GM19467 (cell line): Measurements from ENCODE around the gene UBASH3A.

Experiments used
- ATAC-seq: cut with Tn5 transposase; IDR thresholded peaks from one replicate; pipeline ENCODE4 v1.9.1; 2021; ENCODE audit warnings: mild to moderate bottlenecking, moderate library complexity; ENCODE audit not compliant: unreplicated experiment

The UBASH3A gene

DNA sequence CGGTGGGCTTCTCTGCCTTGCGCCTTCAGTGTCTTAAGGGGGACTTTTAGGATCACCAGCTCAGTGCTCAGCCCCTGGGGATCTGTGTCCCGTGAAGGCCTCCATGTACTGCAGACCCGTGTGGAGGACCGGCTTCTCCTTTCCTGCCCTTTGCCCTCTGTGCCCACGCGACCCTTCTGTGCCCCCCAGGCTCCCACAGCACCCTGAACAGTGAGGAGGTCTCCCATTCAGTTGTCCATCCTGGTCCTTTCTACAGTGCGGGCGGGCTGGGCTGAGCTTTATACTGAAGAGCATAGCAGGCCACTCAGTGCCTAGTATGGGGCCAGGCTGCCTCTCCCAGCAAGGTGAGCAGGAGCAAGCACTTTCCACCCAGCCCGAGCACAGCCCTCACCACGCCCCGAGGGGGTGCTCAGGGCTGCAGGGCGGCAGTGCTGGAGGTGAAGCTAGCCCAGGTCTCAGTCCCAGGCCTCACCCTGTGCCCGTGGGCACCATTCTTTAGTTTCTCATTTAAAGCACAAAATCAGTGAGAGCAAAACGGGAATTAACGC is 29.7 kb upstream of the UBASH3A start:
- ATAC-seq, result no peak

DNA sequence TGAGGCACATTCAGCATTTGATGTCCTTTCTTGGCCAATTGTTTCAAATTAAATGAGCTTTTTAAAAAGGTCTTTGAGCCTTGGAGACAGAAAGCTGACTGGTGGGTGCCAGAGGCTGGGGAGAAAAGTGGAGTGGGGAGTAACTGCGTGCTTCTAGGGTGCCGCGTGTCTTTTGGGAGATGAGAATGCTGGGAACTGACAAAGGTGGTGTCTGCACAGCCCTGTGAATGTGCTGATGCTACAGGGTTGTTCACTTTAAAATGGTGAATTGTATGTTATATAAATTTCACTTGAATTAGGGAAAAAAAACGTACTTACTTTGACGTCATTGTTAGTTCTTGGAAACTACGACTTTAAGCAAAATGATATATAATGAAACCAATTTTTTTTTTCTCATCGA is 29.2 kb upstream of the UBASH3A start:
- ATAC-seq, result no peak

DNA sequence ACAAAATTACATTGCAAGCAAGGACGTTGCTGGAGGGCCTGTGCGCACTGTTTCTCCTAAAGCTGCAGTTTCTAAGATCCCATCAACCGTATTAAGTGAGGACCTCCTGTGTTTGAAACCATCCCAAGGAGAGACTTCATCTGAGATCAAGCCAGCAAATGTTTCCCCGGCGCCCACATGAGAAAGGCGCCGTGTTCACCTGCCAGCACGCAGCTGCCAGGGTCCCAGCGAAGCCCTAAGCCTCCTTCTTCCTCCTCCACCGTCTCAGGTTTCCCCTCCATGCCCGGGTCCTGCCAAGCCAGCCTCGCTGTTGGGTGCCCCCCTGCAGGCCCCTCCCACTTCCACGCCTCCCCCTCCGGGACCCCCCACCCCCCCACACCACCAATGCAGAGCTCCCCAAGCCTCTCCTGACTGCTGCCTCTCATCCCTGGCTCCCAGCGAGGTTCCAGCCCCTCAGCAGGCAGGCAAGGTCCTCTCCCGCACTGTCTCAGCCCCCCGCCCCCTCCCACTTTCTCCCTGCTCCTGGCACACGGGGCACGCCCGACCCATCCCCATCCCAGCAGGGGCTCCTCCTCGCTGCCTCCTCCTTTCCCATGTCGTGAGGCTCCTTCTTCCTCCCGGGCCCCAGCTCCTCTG is 28.7 kb upstream of the UBASH3A start:
- ATAC-seq, result no peak

DNA sequence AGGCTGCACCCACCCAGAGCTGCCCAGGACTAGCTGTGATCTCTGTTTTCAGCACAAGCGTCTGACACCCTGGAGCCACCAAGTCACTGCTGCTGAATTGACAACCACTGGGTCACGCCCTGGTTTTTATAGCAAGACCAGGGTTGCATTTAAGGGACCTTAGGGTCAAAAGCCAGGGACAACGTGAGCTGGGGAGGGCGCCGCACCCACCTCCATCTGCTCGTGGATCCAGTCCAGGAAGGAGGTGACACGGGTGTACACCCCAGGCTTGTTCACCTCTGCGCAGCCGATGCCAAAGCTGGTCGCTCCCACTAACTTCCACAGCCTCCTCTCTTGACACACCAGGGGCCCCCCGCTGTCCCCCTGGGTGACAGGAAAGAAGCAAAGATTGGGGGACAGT is 28.2 kb upstream of the UBASH3A start:
- ATAC-seq, result no peak

DNA sequence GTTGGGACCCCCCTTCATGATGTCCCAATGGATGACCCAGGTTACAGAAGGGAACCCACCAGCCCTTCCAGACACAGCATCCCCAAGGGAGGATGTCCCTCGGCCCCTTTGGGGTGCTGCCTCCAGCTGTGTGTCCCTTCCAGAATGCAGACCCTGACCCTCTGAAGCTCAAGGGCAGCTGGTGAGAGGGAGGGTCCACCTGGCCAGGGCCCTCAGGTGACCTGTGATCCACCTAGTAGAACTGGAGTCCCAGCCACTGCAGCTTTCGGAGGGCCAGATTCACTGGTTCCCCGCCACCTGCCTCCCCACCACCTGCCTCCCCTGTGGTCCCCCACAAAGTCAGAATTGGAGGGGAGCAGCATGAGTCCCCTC is 27.8 kb upstream of the UBASH3A start:
- ATAC-seq, result no peak

DNA sequence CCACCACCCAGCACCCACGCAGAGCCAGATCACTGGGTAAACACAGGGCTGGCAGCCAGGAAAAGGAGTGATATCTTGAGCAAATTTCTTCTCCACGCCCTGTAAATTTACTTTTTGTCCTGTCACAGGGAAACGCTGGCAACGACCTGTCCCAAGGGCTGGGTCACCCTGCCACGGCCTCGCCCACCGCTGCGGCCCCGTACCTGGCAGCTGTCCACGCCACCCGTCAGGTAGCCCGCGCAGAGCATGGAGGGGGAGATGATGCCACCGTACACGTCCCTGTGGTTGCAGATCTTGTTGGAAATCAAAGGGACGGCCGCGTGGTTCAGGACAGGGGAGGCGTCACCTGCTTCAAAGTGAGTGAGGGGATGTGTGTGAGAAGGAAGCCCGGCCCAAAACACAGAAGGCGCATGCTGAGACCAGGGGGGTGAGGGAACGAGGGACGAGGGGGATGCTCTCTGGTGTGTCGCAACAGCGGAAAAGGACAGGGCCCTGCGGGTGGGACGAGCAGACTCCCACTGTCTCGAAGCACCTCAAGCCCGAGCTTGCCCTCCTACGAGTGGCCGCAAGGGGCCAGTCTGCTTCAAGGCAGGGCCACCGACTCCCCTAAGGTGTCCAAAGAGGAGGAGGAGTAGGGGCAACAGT is 27.2 kb upstream of the UBASH3A start:
- no peak for ATAC-seq

DNA sequence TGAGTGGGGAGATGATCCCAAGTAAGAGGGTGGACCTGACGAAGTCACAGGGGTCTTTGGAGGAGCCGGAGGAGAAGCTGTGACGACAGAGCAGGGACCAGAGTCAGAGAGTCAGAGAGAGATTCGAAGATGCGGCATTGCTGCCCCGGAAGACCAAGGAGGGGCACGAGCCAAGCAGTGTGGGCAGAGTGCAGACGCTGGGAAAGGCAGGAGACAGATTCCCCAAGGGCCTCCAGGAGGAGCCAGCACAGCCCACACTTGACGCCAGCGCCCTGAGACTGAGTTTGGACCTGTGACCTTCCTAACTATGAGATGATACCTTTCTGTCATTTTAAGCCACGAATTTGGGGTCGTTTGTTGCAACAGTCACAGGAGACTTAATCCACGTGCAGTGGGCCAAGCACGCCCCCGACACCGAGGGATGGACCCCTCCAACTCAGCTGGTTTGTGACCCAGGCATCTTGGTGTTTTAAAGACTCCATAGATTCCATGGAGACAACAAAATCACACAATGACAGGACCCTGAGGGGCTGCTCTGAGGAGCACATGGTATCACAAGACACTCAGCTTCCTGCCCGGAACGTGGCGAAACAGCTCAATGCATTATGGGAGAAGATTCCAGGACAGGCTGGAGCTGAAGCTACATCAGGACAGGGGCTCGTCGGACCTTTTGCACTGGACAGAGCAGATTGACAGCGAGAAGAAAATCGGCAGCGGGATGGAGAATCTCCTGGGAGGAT is 26.3 kb upstream of the UBASH3A start:
- ATAC-seq, result no peak

DNA sequence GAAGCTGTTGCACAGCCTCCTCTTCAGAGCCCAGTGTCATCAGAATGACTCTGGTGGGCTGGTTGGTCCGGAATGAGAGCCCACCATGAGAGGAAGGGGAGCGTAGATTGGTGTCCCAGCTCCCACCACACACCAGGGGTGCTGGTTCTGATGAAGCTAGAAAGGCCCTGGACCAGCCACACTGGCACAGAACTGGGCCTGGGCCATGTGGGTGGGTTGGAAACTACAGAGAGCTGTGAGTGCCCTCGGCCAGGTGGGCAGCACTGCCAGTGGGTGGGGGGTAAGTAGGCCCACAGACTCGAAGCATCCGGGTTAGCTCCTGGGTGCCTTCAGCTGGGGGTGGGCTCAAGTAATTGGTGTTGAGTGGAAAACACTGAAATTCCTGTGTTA is 25.8 kb upstream of the UBASH3A start:
- ATAC-seq, result no peak

DNA sequence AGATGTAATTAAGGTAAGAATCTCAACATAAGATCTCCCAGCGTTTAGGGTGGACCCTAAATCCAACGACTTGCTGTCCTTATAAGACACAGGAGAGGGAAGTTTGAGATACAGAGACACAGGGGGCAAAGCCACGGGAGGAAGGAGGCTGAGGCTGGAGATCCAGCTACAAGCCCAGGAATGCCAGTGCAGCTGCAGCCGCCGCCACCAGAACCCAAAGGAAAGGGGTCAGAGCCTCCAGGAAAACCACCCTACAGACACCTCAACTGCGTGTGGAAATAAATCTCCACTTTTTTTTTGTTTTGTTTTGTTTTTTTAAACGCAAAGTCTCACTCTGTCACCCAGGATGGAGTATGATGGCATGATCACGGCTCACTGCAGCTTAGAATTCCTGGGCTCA is 25.3 kb upstream of the UBASH3A start:
- ATAC-seq, result no peak

DNA sequence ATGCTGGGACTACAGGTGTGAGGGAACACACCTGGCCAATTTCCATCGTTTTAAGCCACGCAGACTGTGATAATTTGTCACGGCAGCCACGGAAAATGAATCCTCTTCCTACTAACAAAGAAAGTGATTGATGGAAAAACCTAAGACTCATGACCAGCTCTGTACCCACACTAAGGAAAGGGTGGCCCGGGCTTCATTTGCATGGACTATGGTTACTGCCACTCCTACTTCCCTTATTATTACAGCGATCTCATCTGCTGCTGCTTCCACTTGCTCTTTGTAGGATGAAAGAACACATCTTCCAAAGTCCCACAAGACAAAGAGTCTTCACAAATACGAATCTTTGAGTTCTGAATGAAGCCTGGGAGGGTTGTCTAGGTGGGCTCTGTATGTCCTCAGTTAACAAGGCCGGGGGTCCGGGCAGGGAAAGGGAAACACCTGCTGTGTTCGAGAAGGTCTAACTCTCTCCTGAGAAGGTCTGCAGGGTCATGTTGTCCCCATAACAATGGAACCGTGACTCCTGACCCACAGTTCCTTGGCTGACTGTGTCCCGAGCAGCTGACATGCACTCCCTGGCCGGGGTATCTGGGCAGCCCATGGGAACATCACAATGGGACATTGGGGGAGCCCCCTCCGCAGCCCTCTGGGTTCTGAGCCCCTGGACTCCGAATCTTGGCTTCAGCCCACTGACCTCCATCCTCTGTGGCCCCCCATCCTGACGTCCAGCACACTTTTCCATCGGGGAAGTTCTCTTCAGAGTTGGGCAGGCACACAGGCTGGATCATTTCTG is 24.1 kb upstream of the UBASH3A start:
- ATAC-seq, result no peak

DNA sequence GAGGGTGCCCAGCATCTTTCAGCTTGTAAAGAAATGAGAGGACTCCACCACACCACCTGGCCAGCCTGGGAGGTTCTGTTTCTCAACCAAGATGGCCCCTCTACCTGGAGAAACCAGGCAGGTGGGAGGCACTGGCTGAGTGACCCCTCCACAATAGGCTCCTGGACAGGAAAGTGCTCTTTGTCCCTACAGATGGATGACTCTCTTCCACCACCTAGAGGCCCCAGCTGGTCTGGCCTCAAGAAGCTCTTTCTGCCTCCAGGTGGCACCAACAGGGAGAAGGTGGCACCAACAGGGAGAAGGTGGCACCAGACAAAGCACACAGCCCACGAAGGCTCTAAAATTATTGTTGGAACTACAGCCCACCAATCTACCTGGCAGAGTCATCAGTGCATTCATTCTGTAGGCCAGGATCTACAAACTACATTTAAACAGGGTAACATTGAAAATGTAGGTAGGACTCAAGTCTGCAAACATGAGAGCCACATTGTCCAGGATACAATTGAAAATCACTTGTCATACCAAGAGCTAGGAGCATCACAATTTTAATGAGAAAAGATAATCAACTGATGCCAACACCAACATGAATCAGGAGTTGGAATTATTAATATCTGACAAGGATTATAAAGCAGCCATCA is 22.2 kb upstream of the UBASH3A start:
- no peak for ATAC-seq

DNA sequence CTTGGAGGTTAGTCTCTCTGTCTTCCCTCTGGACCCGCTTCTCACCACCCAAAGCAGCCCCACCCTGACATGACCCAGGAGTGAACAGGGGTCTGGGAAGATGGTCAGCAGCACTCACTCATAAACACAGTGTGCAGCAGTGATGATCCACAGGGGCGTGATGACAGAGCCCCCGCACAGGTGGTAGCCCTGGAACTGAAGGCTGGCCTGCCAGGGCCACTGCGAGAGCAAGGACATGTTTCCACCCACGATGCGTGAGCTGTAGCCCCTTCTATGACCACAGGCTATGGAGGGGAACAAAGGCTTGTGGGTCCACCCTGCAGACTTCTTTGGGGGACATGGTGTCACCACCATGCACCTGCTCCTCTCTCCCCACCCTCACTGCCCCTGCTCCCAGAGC is 20.8 kb upstream of the UBASH3A start:
- no peak for ATAC-seq

DNA sequence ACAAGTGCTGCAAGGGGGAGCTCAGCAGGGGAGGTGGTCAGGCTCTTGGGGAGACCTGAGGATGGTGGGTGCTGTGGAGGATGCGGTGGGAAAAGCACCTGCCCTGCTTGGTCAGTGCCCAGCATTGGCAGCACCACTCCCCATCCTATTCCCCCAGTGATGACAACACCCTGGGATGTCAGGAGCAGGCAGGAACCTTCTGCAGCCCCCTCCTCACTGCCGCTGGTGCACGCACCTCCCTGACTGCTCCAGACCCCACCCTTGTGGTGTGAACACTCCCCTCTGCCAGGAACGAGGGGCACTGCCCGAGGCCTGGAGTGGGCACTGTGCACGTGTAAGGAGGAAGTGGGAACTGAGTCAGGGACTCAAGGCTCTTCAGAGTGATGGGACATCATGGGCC is 20.4 kb upstream of the UBASH3A start:
- no peak for ATAC-seq

DNA sequence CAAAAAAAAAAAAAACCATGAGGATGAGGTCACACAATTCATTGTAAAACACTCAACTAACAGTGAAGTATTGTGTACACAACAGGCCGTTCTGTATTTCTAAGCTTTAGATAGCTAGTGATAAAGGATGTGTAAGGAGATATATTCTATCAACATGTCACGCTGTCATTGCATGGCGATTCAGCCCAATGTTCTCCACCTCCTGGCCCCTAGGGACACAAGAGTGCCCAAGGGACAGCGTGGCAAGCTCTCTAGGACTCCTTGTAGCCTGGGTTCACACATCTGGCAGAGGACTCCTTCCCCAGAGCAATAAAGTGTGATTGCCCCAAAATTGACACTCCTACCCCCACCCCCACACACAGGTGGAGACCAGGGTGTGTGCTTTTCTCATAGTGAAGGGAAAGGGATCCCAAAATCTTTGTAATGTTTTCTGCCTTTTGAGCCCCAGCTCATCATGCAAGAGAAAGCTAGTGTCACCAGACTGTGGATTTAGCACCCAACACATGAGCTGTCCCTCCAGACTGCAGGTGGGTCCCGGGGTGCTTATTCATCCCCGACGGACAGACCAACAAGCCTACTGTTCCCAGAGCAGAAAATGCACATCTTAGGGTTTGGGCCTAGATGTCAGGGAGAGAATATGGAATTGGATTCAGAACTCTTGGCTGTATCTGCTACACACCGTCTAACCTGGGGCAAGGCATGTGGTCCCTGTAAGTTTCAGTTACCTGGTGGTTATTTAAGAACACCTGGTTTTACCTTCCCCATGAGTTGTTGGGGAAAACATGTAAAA is 19.4 kb upstream of the UBASH3A start:
- no peak for ATAC-seq

DNA sequence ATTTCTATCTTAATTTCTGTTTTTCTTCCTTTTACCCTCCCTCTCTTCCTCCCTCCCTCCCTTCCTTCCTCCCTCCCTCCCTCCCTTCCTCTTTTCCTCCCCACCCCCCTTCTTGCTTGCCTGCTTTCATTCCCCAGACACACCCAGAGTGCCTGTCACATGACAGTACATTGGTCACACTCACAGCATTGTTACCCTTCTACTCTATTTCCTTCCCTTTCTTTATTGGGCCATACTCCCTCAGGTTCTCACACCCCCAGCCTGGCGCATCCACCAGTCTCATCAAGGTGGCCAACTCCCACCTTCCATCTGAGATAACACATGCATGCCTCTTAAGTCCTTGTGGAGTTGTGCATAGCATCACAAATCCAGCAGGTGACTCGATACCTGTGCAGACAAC is 18.7 kb upstream of the UBASH3A start:
- no peak for ATAC-seq

DNA sequence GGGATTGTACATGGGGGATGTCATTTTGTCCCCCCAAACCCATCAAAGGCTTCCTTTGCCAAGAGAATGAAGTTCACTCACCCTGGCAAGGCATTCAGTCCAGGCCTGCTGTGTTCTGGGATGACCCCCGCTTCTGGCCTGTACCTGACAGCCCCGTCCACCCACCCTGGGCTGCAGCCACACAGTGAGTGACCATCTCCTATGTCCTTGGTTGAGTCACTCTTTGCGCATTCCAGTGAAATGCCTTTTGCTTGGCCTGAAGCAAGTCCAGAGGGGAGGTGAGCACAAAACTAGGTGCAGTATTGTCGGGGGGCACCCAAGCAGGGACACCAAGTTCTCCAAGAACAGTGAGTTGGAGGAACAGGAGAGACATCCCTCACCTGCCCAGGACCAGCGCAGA is 18.1 kb upstream of the UBASH3A start:
- no peak for ATAC-seq

DNA sequence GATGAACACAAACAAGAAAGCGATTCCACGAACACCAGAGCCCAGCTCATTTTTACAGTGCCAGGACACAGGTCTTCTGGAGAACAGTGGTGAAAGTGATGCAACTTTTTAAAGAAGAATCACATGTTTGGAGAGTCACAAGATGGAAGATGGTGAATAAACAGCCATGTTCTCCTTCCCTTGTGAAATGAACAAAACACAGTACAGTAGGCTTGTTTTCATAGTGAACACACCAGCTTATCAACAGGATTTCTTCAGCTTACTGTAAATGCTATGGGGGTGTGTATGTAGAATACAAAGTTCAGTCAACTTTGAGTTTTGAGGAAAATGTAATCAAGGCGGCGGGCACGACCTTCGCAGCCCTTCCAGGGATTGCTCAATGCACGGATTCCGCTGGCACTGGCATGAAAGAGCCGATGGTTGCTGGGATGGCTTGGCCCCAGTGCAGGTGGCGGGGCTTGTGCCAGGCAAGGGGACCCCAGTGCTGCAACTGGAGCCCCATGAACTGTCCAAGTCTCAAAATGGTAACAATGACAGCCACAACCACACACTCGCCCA is 17.6 kb upstream of the UBASH3A start:
- no peak for ATAC-seq

DNA sequence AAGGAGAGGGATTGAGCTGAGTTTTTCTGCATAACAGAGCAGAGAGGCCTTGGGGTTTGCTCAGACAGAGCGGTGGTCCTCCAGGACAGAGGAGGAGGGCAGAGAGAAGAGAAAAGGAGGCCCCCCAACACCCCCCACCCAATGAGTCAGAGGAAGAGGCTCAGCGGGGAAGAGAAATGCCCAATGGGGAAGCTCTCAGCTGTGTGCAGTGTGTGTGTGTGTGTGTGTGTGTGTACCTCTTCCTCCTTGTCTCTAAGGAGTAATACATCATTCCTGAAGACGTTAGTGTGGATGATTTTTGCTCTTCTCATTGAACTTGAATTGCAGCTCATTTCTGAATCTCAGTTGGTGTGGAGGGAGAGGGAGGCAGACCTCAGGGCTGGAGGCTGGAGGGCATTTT is 16.5 kb upstream of the UBASH3A start:
- no peak for ATAC-seq

DNA sequence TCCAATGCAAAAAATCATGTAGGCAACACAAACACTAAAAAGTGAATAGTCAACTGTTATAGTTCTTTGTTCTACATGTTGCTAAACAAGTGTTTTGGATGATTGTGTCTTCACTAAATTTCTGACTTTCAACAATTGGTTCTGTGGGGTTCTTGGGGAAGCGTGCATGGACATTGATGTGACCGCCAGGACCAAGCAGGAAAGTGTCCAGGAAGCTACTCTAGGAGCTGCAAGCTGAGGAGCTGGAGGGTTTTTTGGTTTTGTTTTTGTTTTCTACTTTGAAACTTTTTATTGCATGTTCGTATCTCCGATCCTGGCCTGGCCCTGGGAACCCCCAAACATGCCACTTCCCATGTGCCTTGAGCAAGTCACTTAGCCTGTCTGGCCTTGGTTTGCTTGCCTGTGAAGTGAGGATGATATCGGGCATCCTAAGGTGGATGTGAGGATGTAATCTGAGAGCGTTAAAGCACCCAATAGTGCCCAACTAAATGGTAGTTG is 15.8 kb upstream of the UBASH3A start:
- ATAC-seq, result no peak
